ENCODE measurements around the gene KNTC1. TPM values are rescaled to one million over a fixed set of nuclear protein-coding genes. Genes with fewer than 3 reads are reported as not detected.

The KNTC1 gene
- total and polyA plus RNA-seq, 2 of the 8 experiments (the other 6 are each of a cell fraction or from before 2014, with no cell fraction given): 52.7 to 80.2 TPM

DNA sequence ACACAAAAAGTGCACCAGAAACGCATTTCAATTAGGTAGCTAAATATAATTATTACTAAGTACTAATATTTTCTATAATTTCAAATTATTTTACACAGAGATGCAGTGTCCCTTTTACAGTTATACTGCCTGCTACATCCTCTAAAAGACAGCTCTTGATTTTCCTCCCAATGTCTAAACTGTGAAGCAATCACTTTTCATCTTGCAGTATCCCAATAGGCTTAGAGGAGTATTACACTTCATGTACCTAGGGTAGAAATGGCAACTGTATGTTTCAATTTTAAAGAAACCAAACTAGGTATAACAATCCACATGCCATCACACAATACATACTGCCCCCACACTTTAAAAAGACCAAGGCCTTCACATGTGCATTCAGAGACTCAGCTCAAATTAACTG lies 7.6 kb upstream of the KNTC1 start:
- Histone ChIP-seq H3K9ac (replicated peaks in 1 of 4; ENCODE audit: extremely low read depth in 1 of 4, low read depth in 3 of 4, low read length in 3 of 4) (no peak overlapping the region), H2AFZ (ENCODE audit: low read length) (no peak overlapping the region), H3K79me2 (ENCODE audit: control insufficient read depth in 1 of 2, insufficient read depth in 2 of 2, low read length in 2 of 2) (peaks cover 26 to 89% of the 10 kb centered on the region in 2 experiments), H3K23me2 (ENCODE audit: low read depth, low read length) (no peaks in the 10 kb centered on the region; the same call in 1 of the 2 replicates), H3K27me3 (replicated peaks in 1 of 4; ENCODE audit: control insufficient read depth in 3 of 4, extremely low read depth in 1 of 4, insufficient read depth in 3 of 4, low read length in 3 of 4) (no peaks in the 10 kb centered on the region), H4K5ac (ENCODE audit: insufficient read length, low read depth, low read length) (no peak overlapping the region), H3K4me1 (replicated peaks in 1 of 4; ENCODE audit: control insufficient read depth in 3 of 4, insufficient read depth in 4 of 4, low read length in 3 of 4) (no peaks in the 10 kb centered on the region; a peak in 4 of 7 replicates), H3K27ac (ENCODE audit: low read depth, low read length) (no peak overlapping the region), H2BK5ac (ENCODE audit: low read depth, low read length) (no peak overlapping the region), H3K79me1 (ENCODE audit: low read depth, low read length) (no peaks in the 10 kb centered on the region; the same call in 1 of the 2 replicates), H2BK20ac (ENCODE audit: low read length) (no peak overlapping the region), H3K56ac (replicated peaks; ENCODE audit: insufficient read length, low read depth, low read length) (no peak overlapping the region), H2BK120ac (replicated peaks; ENCODE audit: low read depth, low read length) (no peak overlapping the region), H3K4me3 (ENCODE audit: extremely low read depth in 1 of 4, insufficient read depth in 2 of 4, low read depth in 3 of 4, low read length in 4 of 4) (no peak overlapping the region), H2BK15ac (ENCODE audit: low read length) (no peak overlapping the region), H4K8ac (ENCODE audit: extremely low read depth, insufficient read depth, low read length) (no peak overlapping the region), H3K23ac (ENCODE audit: insufficient read length) (no peak overlapping the region), H4K20me1 (replicated peaks in 1 of 2; ENCODE audit: control insufficient read depth in 1 of 2, insufficient read depth in 2 of 2, low read length in 2 of 2) (peaks cover 4 to 18% of the 10 kb centered on the region in 2 experiments), H3K9me3 (ENCODE audit: insufficient read depth in 2 of 2, low read depth in 1 of 2, low read length in 1 of 2) (no peaks in the 10 kb centered on the region), H3K4ac (replicated peaks; ENCODE audit: insufficient read length, low read depth, low read length) (no peak overlapping the region), H3K4me2 (ENCODE audit: insufficient read depth in 1 of 2, low read depth in 2 of 2, low read length in 2 of 2) (no peak overlapping the region), H3K36me3 (ENCODE audit: control insufficient read depth in 2 of 4, insufficient read depth in 4 of 4, low read length in 3 of 4) (peaks cover 47 to 97% (median 73%) of the 10 kb centered on the region in 4 experiments), H2BK12ac (ENCODE audit: low read depth, low read length) (no peak overlapping the region), H4K91ac (replicated peaks; ENCODE audit: insufficient read length, low read length) (no peak overlapping the region), H3K14ac (ENCODE audit: insufficient read length) (no peak overlapping the region), H2AK5ac (ENCODE audit: low read depth, low read length) (no peak overlapping the region), H3K18ac (ENCODE audit: extremely low read depth, low read length) (no peak overlapping the region)
- TF ChIP-seq ASH2L (IDR thresholded peaks at IDR 0.05; ENCODE audit: low read length) (no peak), SUZ12 (IDR thresholded peaks at IDR 0.05; ENCODE audit: low read length) (no peak)
- no peak for FAIRE-seq
- WGBS, 2 experiments (ENCODE audit: extremely low coverage in 1 of 2, insufficient coverage in 1 of 2, insufficient read length in 1 of 2, insufficient replicate concordance in 2 of 2, low coverage in 1 of 2, low lambda C conversion rate in 2 of 2, missing lambda C conversion rate in 1 of 2): 86% methylated on average over 1 of the region's 1 CpG; no CpG with 5 or more reads in 1 of the 2 experiments
- DNase-seq (ENCODE audit: low read depth in 1 of 2, low spot score in 2 of 2): no peak
- ChIA-PET POLR2A (ENCODE audit: partially characterized antibody) (interaction anchor here (1.1 to 49.0 kb wide), 4 partner anchors 7 to 76 kb away, joined by 3 to 1221 read pairs (median 612); partner anchors contain the start of genes KNTC1, RSRC2 and ZCCHC8), CTCF (ENCODE audit: partially characterized antibody) (interaction anchor here (1.0 to 1.7 kb wide), 4 partner anchors 8 to 50 kb away, joined by 3 to 5 read pairs (median 4); partner anchors contain the start of gene ZCCHC8)
